HG03103 (cell line): ENCODE results near the gene UNC5C.

ENCODE experiments used
- ATAC-seq: cut with Tn5 transposase; IDR thresholded peaks from one replicate; pipeline ENCODE4 v1.9.1; 2021; ENCODE audit warnings: low read depth; ENCODE audit not compliant: unreplicated experiment

The UNC5C gene

DNA sequence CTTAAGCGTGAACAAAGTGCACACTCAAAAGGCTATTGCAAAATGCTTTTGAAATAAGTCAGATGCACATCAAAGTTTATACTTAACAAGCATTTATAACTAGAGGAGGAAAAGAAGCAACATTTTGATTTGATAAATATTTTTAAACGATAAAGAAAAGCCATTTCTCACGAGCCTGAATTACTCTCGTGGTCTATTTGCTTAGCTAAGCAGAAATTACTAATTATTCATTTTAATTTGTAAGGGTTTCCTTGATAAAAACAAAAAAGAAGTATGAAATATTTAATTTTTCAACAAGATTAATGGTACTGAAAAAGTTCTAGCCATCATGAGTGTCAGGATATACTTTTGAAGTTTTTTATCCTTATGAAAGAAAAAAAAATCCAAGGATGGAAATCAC lies 78.2 kb downstream of the UNC5C start:
- ATAC-seq, result no peak

DNA sequence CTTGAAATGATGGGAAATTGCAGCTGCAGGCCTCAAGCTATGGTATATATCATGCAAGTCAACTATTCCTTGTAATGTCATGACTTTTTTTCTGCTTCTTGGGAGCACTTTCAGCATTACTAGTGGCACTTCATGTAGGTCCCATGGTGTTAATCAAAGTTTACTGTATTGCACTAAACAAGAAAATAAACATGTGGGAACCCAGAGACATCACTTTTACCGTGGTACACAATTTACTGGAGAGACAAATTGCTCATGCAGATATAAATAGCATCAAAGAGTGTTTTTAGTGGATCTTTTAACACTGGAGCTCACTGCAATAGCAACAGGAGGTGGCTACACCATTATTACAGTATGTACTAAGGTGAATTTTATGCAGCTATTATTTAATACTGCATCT lies 79.2 kb downstream of the UNC5C start:
- ATAC-seq, result no peak

GRCh38 chr4:95466791-95467190 lies 82.0 kb downstream of the UNC5C start:
- no peak for ATAC-seq

DNA sequence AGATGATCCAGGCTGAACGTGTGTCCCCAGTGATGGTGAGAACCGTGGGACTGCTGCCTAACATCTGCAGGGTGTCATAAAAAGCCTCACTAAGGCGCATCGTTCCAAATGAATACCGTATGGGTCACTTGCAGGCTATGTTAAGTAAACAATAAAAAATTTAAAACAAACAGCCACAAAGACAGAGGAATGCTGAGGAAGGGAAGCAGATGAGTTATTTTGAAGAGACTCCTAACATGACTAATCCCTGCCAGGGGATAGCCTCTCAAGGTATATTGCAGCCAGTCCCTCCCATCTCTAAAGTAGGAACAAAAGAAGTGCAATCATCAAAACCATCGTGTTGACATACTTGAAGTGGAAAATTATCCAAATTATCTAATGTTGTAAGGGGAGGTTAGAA lies 83.8 kb downstream of the UNC5C start:
- ATAC-seq, result no peak

DNA sequence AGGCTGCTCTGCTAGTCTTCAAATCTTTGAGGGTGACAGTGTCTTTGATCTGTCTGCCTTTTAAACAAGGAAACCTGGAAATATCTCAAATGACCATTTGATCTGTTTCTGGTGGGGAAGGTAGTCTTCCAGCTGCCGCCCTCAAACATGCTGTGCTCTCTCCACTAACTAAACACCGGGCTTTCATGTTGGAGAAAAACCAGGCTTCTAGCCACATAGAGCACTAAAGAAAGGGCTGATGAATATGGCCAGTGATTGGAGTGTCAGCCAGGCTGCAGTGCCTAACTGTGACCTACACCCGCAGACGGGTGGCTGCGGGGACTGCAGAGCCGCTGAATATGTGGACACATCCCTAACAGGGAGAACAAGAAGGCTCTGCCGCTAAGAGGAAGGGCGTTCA lies 85.9 kb downstream of the UNC5C start:
- no peak for ATAC-seq

- no peak for ATAC-seq
Measured at GRCh38 chr4:95457353-95457752, 91.4 kb downstream of the UNC5C start.

DNA sequence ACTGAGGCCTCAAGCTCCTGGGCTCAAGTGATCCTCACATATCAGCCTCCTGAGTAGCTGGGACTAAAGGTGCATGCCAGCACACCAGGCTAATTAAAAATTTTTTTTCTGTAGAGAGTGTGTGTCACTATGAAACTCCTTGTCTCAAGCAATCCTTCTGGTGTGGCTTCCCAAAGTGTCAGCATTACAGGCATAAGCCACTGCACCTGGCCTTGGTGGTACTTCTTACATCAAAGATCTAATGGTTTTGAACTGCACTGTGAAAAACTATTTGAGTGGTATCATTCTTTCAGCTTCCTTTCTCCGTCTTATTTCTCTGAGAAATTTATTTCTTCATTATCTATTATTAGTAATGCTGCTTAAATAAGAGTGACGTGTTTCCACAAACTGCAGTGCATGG lies 98.5 kb downstream of the UNC5C start:
- ATAC-seq, result no peak

GRCh38 chr4:95446173-95446572 lies 102.6 kb downstream of the UNC5C start:
- ATAC-seq, result no peak

- no peak for ATAC-seq
Measured at GRCh38 chr4:95445251-95445650, 103.5 kb downstream of the UNC5C start.

GRCh38 chr4:95444812-95445211 lies 104.0 kb downstream of the UNC5C start:
- no peak for ATAC-seq

- no peak for ATAC-seq
Measured at GRCh38 chr4:95439896-95440295, 108.9 kb downstream of the UNC5C start.

DNA sequence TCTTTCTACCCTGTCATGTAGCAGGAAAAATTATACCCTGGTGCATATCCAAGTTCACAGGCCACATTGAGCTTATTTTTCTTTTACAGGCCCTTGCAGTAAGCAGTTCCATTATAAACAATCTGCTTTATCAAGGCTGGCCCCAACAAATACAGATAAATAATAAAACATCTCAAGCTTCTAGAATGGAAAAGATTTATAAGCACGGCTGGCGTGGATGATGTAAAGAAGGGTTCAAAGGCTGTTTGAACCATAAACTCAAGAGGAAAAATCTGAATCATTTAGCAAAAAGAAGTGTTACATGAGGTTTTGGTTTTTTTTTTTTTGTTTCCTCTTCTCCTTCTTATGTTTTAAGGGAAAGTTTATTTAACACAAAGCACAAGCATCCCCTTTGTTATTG lies 109.7 kb downstream of the UNC5C start:
- ATAC-seq, result no peak

- ATAC-seq, result no peak
Measured at GRCh38 chr4:95432466-95432865, 116.3 kb downstream of the UNC5C start.

DNA sequence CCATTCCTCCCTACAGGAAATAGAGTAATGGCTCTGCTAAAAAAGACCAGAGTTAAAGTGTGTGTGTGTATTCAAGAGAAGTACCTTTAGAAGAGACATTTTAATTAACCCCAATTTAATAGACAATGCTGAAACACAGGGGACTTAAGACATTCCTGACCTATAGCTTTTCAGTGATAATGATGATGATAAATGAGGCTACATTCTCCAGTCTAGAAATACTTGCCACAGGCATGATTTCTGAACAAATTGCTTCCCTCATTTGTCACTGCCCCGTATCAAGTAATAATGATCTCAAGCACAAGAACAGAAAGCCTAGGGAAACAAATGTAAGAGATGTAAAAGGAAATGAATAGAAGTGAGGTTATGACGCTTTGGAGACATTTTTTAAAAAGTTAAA lies 117.1 kb downstream of the UNC5C start:
- no peak for ATAC-seq

- no peak for ATAC-seq
Measured at GRCh38 chr4:95429416-95429815, 119.4 kb downstream of the UNC5C start.

DNA sequence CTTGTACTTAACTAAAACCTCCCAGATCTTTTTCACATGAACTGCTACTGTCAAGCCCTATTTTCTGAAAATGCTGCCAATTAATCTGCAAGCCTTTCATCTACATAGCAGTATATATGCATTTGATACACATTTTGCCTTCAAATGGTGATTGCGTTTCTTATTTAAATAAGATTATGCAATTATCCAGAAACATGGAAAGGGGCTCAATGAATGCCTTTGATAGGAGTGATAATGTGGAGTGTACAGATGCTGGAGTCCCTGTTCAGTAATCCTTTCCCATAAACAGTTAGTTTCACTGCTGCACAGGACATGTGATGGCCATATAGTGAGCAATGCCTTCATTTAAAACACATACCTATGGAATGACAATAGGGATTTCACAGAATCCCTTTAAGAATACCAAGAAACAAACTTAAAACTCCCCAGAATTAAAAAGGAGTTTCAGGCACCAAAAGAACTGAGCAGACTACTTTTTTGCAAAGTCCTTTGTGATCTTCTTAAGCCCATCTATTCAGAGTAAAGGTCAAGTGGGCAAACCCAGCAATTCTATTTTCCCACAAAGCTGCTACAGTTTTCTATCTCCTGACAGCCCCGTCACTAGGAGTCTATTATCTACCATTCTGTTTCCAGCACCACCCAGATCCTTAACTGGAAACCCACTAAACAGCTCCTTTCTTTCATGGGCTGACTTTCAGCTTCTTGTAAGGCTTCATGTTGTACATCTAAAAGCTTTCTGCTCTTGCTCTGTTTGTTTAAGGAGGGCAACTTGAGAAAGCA lies 120.3 kb downstream of the UNC5C start:
- no peak for ATAC-seq

DNA sequence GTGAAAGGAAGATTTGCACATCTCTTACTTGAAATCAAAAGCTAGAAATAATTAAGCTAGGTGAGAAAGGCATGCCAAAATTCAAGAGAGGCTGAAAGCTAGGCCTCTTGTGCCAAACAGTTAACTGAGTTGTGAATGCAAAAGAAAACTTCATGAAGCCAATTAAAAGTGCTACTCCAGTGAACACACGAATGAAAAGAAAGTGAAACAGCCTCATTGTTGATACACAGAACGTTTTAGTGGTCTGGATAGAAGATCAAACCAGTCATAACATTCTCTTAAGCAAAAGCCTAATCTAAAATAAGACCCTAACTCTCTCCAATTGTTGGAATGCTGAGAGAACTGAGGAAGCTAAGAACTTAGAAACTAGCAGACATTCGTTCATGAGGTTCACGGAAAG lies 122.3 kb downstream of the UNC5C start:
- no peak for ATAC-seq

- no peak for ATAC-seq
Measured at GRCh38 chr4:95422436-95422835, 126.3 kb downstream of the UNC5C start.

GRCh38 chr4:95421869-95422268 lies 126.9 kb downstream of the UNC5C start:
- ATAC-seq, result no peak

- no peak for ATAC-seq
Measured at GRCh38 chr4:95417531-95417930, 131.2 kb downstream of the UNC5C start.

DNA sequence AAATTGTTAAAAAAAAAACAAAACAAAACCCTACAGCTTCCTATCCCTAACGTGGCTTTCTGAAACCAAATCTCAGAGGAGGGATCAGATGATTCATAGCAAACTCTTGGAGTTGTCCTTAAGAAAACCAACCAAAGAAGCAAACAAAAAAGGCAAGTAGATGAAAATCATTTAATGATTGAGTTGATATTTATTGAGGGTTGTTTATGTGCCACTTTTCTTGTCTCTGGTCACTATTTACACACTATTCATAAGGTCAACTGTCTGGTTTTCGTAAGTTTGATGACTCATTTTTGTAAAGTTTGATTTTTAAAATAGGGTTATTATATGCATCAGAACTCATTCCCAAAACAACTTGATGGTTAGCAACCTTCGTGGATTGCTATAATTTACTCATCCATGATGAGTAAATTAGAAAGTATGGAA lies 133.4 kb downstream of the UNC5C start:
- no peak for ATAC-seq

GRCh38 chr4:95411371-95412088 lies 137.2 kb downstream of the UNC5C start:
- ATAC-seq, result no peak
